PC-3 (cell line): ENCODE measurements around the gene SF3B6. TPM values are rescaled to one million over a fixed set of nuclear protein-coding genes. Genes with fewer than 3 reads are reported as not detected.

Experiments used
- ATAC-seq: fragments of 200-7000 bp; cut with Tn5 transposase; 2 replicates; pipeline ENCODE4 v1.9.1; 2020; ENCODE audit warnings: mild to moderate bottlenecking, moderate library complexity
- BruUV-seq: library from RNA; stranded (reverse); fragments of 400-500 nt; replicated peaks from 2 replicates; lab custom pipeline; 2021; lab: Mats Ljungman, UMichigan
- CTCF ChIA-PET: fragments of 300-600 bp; sonication (Branson Sonifier 250); formaldehyde crosslinking; loops from one replicate; lab custom pipeline; 2022; ENCODE audit warnings: antibody characterized with exemption; lab: Charles Lee
- POLR2A ChIA-PET: fragments of 300-600 bp; sonication (Branson Sonifier 250); formaldehyde crosslinking; loops from one replicate; lab custom pipeline; 2022; ENCODE audit warnings: antibody characterized with exemption; ENCODE audit not compliant: unreplicated experiment; lab: Charles Lee
- DNase-seq: peaks from one replicate; pipeline ENCODE4 v3.0.0-alpha.2; 2015
- H2AFZ ChIP-seq: fragments of 300-600 bp; sonication (generic); 2 replicates; pipeline ENCODE4 v1.6.0; 2016; ENCODE audit warnings: antibody characterized with exemption, low read length
- H3F3A ChIP-seq: fragments of 300-600 bp; sonication (generic); one replicate; pipeline ENCODE4 v1.6.0; 2017; ENCODE audit warnings: antibody characterized with exemption, low read length, control low read depth, mild to moderate bottlenecking; ENCODE audit not compliant: unreplicated experiment
- H3K27ac ChIP-seq: fragments of 300-600 bp; sonication (generic); 2 replicates; pipeline ENCODE4 v1.5.1; 2016; ENCODE audit warnings: mild to moderate bottlenecking, low read length
- H3K27me3 ChIP-seq: fragments of 300-600 bp; sonication (generic); 2 replicates; pipeline ENCODE4 v1.6.1; 2016; ENCODE audit warnings: low read length, mixed read lengths
- H3K36me3 ChIP-seq: fragments of 300-600 bp; sonication (generic); 2 replicates; pipeline ENCODE4 v1.6.1; 2016; ENCODE audit warnings: low read depth, mixed run types, low read length, mixed read lengths
- H3K4me1 ChIP-seq: fragments of 300-600 bp; sonication (generic); 2 replicates; pipeline ENCODE4 v1.5.1; 2016; ENCODE audit warnings: low read length; ENCODE audit not compliant: insufficient read depth
- H3K4me2 ChIP-seq: fragments of 300-600 bp; sonication (generic); 2 replicates; pipeline ENCODE4 v1.6.0; 2016; ENCODE audit warnings: low read length
- H3K4me3 ChIP-seq: fragments of 300-600 bp; sonication (generic); 2 replicates; pipeline ENCODE4 v1.5.1; 2016; ENCODE audit warnings: mild to moderate bottlenecking, low read length, mixed read lengths
- H3K79me2 ChIP-seq: fragments of 300-600 bp; sonication (generic); 2 replicates; pipeline ENCODE4 v1.6.1; 2017; ENCODE audit warnings: low read length, mixed read lengths
- H3K9ac ChIP-seq: fragments of 300-600 bp; sonication (generic); 2 replicates; pipeline ENCODE4 v1.6.0; 2016; ENCODE audit warnings: mild to moderate bottlenecking, low read length
- H3K9me2 ChIP-seq: fragments of 300-600 bp; sonication (generic); replicated peaks from 2 replicates; pipeline ENCODE4 v1.6.1; 2016; ENCODE audit warnings: mixed run types, low read length, mixed read lengths
- H3K9me3 ChIP-seq: fragments of 300-600 bp; sonication (generic); 2 replicates; pipeline ENCODE4 v1.6.1; 2016; ENCODE audit warnings: low read length, mixed read lengths
- H4K20me1 ChIP-seq: fragments of 300-600 bp; sonication (generic); 2 replicates; pipeline ENCODE4 v1.6.1; 2016; ENCODE audit warnings: low read length, mixed read lengths
- CTCF ChIP-seq: fragments of 300-600 bp; sonication (generic); conservative IDR thresholded peaks from 2 replicates; pipeline ENCODE4 v1.5.1; 2017; ENCODE audit warnings: antibody characterized with exemption, low read depth, mild to moderate bottlenecking, low read length
- EZH2 ChIP-seq: fragments of 300-600 bp; sonication (generic); IDR thresholded peaks from one replicate; pipeline ENCODE4 v1.6.1; 2017; ENCODE audit warnings: antibody characterized with exemption, mild to moderate bottlenecking, low read length; ENCODE audit not compliant: unreplicated experiment
- EZH2phosphoT487 ChIP-seq: fragments of 300-600 bp; sonication (generic); IDR thresholded peaks from 2 replicates; pipeline ENCODE4 v1.6.1; 2018; ENCODE audit warnings: mild to moderate bottlenecking, antibody characterized with exemption, low read length, borderline replicate concordance
- intact Hi-C: fragments of 100-400 bp; cut with micrococcal nuclease; formaldehyde crosslinking; loops from 2 replicates; pipeline ENCODE4 v1.9.0; 2023
- total RNA-seq: library from RNA; depleted of rRNA; stranded (reverse); fragments of >200 nt; gene quantifications from 2 replicates; pipeline ENCODE4 v1.2.3, GENCODE V29; 2014

SF3B6 gene
- total RNA-seq, 1 experiment from 2014 or later = 220 TPM

DNA sequence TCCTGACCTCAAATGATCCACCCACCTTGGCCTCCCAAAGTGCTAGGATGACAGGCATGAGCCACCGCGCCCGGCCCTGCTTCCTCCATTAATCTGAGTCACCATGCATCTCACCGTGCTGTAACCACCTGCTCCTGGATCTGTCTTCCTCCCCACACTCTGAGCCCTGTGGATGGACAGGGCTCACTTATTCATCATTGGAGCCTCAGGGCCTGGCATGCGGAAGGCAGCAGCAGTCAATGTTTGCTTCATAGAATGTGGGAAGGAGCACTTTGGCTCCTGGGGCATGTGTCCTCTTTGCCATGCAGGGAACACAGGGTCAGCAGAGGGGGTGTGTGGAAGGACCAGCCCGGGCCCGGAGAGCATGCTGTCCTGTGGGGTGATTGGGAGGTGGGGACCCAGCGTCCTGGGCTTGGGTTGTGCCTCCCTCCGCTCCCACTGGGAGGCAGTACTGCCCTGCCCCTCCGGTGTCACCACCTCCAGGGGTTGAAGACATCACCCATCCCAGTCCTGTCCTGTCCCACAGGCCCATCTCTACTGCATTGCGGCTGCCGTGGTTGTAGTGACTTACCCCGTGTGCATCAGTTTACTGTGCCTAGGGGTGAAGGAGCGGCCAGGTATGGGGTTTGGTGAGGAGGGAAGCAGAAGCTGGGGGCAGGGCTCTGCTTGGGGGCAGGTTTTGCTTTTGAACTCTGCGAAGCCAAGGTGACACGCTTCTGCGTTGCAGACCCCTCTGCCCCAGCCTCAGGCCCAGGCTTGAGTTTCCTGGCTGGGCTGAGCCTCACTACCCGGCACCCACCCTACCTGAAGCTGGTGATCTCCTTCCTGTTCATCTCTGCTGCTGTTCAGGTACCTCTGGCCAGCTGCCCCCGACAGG lies 54.8 kb downstream of the SF3B6 start:
- peak; percentile 87 for ATAC-seq

DNA sequence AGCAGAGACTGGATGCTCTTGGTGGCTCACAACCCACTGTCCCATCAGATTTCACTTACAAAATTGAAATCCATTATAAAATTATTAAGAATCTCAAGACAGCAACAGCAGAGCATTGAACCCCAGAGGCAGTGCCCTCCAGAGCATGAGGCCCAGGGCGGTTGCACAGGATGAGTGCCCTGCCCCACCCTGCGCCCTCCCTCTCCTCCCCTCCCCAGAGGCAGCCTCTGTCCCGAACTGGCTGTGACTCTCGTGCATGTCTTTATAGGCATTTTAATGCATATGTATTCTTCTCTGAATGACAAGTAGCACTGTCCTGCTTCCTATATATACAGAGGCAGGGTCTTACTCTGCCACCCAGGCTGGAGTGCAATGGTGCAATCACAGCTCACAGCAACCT lies 55.9 kb downstream of the SF3B6 start:
- BruUV-seq = no TSS peak
- Histone ChIP-seq H3K4me2 (no peak overlapping the region), H3K27ac (no peak overlapping the region), H3K4me3 (no peak overlapping the region), H3K9ac (no peak overlapping the region), H3K4me1 (peaks cover 37% of the 10 kb centered on the region), H3K9me2 (no peaks in the 10 kb centered on the region), H3K79me2 (no peaks in the 10 kb centered on the region), H3K9me3 (no peaks in the 10 kb centered on the region), H3K27me3 (no peaks in the 10 kb centered on the region), H2AFZ (no peak overlapping the region), H3K36me3 (no peaks in the 10 kb centered on the region; the same call in 1 of the 2 replicates), H3F3A (no peaks in the 10 kb centered on the region), H4K20me1 (no peaks in the 10 kb centered on the region)
- ATAC-seq (no peak), DNase-seq (no peak)
- no peak for TF ChIP-seq EZH2
- no peak for TF ChIP-seq CTCF
- no peak for TF ChIP-seq EZH2phosphoT487
- intact Hi-C loops = no loop called here
- POLR2A ChIA-PET = no interaction called here
- CTCF ChIA-PET = no interaction called here

More for the DNA sequence above, 54.8 kb downstream of the SF3B6 start:
- Histone ChIP-seq H3K9me2 (no peaks in the 10 kb centered on the region), H3K36me3 (no peaks in the 10 kb centered on the region; the same call in 1 of the 2 replicates), H2AFZ (0 out of 2 replicates have a peak overlapping the region, but pooled peaks have one; percentile 24), H3K4me3 (no peak overlapping the region), H3K9ac (no peak overlapping the region), H3F3A (no peaks in the 10 kb centered on the region), H3K27me3 (no peaks in the 10 kb centered on the region), H4K20me1 (no peaks in the 10 kb centered on the region), H3K9me3 (no peaks in the 10 kb centered on the region), H3K4me2 (no peak overlapping the region), H3K79me2 (no peaks in the 10 kb centered on the region), H3K4me1 (peaks cover 27% of the 10 kb centered on the region), H3K27ac (peak overlapping the region; percentile 39)
- POLR2A ChIA-PET = no interaction called here
- DNase-seq = peak; percentile 90
- CTCF ChIA-PET = no interaction called here
- BruUV-seq = no TSS peak
- TF ChIP-seq CTCF (peak; percentile 59), EZH2phosphoT487 (no peak), EZH2 (no peak)
- intact Hi-C loops = no loop called here

DNA sequence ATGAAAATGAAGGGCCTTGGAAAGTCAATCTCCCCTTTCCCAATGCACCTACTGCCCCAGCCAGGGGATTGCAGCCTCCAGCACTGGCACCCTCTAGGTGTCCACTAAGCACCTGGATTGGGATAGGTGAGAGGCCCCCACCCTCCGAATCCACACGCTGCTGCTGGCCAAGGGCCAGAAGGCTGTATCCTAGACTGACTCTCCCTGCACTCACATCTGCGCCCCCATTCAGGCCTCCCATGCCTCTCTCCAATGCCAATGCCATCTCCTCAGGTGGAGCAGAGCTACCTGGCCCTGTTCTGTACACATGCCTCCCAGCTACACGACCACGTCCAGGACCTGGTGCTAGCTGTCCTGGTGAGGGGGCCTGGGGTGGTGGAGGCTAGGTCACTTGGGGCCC lies 56.4 kb downstream of the SF3B6 start:
- Histone ChIP-seq H3K4me2 (no peak overlapping the region), H3K27me3 (no peaks in the 10 kb centered on the region), H3K36me3 (no peaks in the 10 kb centered on the region; the same call in 1 of the 2 replicates), H3K79me2 (no peaks in the 10 kb centered on the region), H3K4me1 (peaks cover 42% of the 10 kb centered on the region), H3K9me2 (no peaks in the 10 kb centered on the region), H3F3A (no peaks in the 10 kb centered on the region), H3K9ac (no peak overlapping the region), H2AFZ (no peak overlapping the region), H3K4me3 (no peak overlapping the region), H4K20me1 (no peaks in the 10 kb centered on the region), H3K27ac (no peak overlapping the region), H3K9me3 (no peaks in the 10 kb centered on the region)
- no peak for TF ChIP-seq CTCF
- TF ChIP-seq EZH2 = no peak
- ChIA-PET POLR2A (no interaction called here), CTCF (no interaction called here)
- DNase-seq (no peak), ATAC-seq (no peak)
- BruUV-seq = no TSS peak
- intact Hi-C loops = no loop called here
